Natural killer cell (primary cell): ENCODE results near the gene ZNF519. TPM values are rescaled to one million over a fixed set of nuclear protein-coding genes. Genes with fewer than 3 reads are reported as not detected.
"Not testable (repeated sequence)": the region's sequence is repeated elsewhere in the genome, so short reads cannot be mapped to it uniquely, and the experiment has no call there.

Experiments
- ATAC-seq, 3 donors: fragments of 150-1000 bp in 2 of 3; fragments of 200-7000 bp in 1 of 3; cut with Tn5 transposase; 1 replicate in 1 of 3; 2 replicates in 2 of 3; pipeline ENCODE4 v1.10.0; 2021; ENCODE audit warnings: mild to moderate bottlenecking in 2 of 3, moderate library complexity in 2 of 3
- DNase-seq, 2 donors: peaks; one replicate each; pipeline versions ENCODE4 v3.0.0 to v3.0.0-alpha.2; 2013 to 2021; ENCODE audit warnings: mixed read lengths in 1 of 2
- H3K27ac ChIP-seq: one replicate; pipeline ENCODE4 v1.5.1; 2013; ENCODE audit warnings: mild to moderate bottlenecking, low read length
- H3K27me3 ChIP-seq: one replicate; pipeline ENCODE4 v1.6.1; 2013; ENCODE audit warnings: low read length; ENCODE audit not compliant: control insufficient read depth, insufficient read depth
- H3K36me3 ChIP-seq: one replicate; pipeline ENCODE4 v1.6.1; 2013; ENCODE audit warnings: low read length; ENCODE audit not compliant: control insufficient read depth, insufficient read depth
- H3K4me1 ChIP-seq: one replicate; pipeline ENCODE4 v1.6.1; 2013; ENCODE audit warnings: low read length; ENCODE audit not compliant: control insufficient read depth, insufficient read depth
- H3K4me3 ChIP-seq: one replicate; pipeline ENCODE4 v1.5.1; 2013; ENCODE audit warnings: low read length
- H3K9me3 ChIP-seq: one replicate; pipeline ENCODE4 v1.6.1; 2013; ENCODE audit warnings: low read length; ENCODE audit not compliant: control insufficient read depth, insufficient read depth
- H3K27ac Mint-ChIP-seq, 2 donors: one replicate each; pipeline ENCODE4 v1.8.0; 2022; ENCODE audit warnings: mild to moderate bottlenecking in 2 of 2, mixed read lengths in 2 of 2, moderate library complexity in 1 of 2
- H3K27me3 Mint-ChIP-seq, 2 donors: one replicate each; pipeline ENCODE4 v1.8.0; 2022; ENCODE audit warnings: low read depth in 2 of 2, mixed read lengths in 2 of 2
- H3K36me3 Mint-ChIP-seq: one replicate; pipeline ENCODE4 v1.8.0; 2022; ENCODE audit warnings: mixed read lengths
- H3K4me1 Mint-ChIP-seq, 2 donors: one replicate each; pipeline ENCODE4 v1.8.0; 2022; ENCODE audit warnings: mixed read lengths in 2 of 2
- H3K4me3 Mint-ChIP-seq: one replicate; pipeline ENCODE4 v1.8.0; 2022; ENCODE audit warnings: mild to moderate bottlenecking, moderate library complexity, mixed read lengths
- H3K9me3 Mint-ChIP-seq, 2 donors: one replicate each; pipeline ENCODE4 v1.8.0; 2022; ENCODE audit warnings: mixed read lengths in 2 of 2
- CTCF ChIP-seq: fragments of 200-600 bp; IDR thresholded peaks from one replicate; pipeline ENCODE4 v1.8.0; 2022; ENCODE audit warnings: antibody characterized with exemption
- WGBS: methylation state at CpG from one replicate; pipeline ENCODE4 v1.1.7; 2013; ENCODE audit warnings: missing lambda C conversion rate; ENCODE audit not compliant: insufficient coverage; 5-methylcytosine and 5-hydroxymethylcytosine counted together
- intact Hi-C: fragments of 100-400 bp; cut with micrococcal nuclease; formaldehyde crosslinking; loops from one replicate; pipeline ENCODE4 v1.14.2; 2022
- total RNA-seq, 4 donors: library from RNA; stranded (reverse); fragments of 120-200 nt in 1 of 4; gene quantifications; one replicate each; pipeline versions ENCODE4 v1.2.3 to v1.2.4, GENCODE V29; 2013 to 2022

ZNF519 gene
- total RNA-seq, 3 donors from 2014 or later (not counting 1 experiment from before 2014, with no cell fraction given), result 7.7 to 11.4 (median 9.8) TPM

DNA sequence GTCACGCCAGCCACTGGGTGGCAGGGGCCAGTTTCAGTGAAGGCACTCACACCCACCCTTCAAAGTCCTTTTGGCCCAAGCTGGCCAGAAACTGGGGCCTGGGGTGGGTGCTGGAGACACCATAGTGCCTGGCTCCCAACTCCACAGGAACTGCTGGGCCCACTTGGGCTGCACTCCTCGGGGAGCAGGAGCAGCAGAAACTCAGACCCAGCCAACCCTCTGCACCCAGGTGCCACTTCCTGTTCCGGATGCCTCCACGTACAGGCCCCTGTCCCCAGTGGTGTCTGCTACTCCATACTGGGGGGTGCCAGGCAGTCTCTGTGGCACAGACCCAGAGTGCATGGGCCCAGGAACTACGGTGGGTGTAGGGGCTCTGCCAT is 42.5 kb upstream of the ZNF519 start:
- no peak for TF ChIP-seq CTCF
- Mint-ChIP-seq H3K27ac (no peak overlapping the region), H3K4me3 (no peak overlapping the region), H3K27me3 (no peaks in the 10 kb centered on the region), H3K9me3 (no peaks in the 10 kb centered on the region), H3K4me1 (peaks cover 1 to 7% of the 10 kb centered on the region in 2 donors), H3K36me3 (no peaks in the 10 kb centered on the region)
- no peaks in the 10 kb centered on the region for H3K27me3 ChIP-seq
- peak in 1 of 3 donors; percentile 8 for ATAC-seq
- no peak overlapping the region for H3K27ac ChIP-seq
- intact Hi-C loops, result no loop called here
- H3K4me1 ChIP-seq, result peaks cover 14% of the 10 kb centered on the region
- H3K4me3 ChIP-seq, result no peak overlapping the region
- WGBS, result 63% methylated on average over 5 of the region's 5 CpGs
- H3K36me3 ChIP-seq, result no peaks in the 10 kb centered on the region
- no peak for DNase-seq
- no peaks in the 10 kb centered on the region for H3K9me3 ChIP-seq

DNA sequence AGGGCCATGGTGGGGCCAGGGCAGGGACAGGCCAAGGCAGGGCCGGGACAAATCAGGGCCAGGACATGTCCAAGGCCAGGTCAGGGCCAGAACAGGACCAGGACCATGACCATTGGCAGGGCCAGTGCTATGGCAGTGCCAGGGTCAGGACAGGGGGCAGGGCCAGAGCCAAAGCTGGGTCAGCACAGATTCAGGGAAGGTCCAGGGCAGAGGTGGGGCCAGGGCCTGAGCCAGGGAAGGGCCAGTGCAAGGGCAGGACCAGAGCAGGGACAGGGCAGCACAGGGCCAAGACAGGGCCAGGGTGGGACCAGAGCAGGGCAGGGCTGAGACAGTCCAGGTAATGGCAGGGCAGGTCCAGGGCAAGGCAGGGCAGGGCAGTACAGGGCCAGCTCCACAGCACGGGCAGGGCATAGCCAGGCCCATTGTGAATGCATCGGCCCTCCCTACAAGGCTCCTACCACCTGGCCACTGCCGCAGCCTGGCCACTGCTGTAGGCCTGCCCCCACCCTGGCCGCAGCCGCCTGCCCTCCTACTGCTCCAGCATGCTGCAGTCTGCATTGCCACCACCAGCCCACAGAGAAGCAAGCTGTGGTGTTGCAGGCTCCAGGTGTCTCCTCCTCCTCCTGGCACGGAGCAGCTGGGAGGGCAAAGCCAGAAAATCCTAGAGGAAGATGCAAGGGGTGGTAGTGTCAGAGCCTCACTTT is 41.9 kb upstream of the ZNF519 start:
- H3K4me3 Mint-ChIP-seq, H3K27me3 Mint-ChIP-seq, H3K4me1 Mint-ChIP-seq, H3K36me3 ChIP-seq, H3K36me3 Mint-ChIP-seq, H3K27me3 ChIP-seq, H3K9me3 Mint-ChIP-seq, H3K9me3 ChIP-seq, H3K4me1 ChIP-seq, intact Hi-C loops, DNase-seq, ATAC-seq, H3K27ac Mint-ChIP-seq, H3K27ac ChIP-seq, H3K4me3 ChIP-seq: not testable (repeated sequence)
- 97% methylated on average over 5 of the region's 7 CpGs for whole genome bisulfite sequencing

DNA sequence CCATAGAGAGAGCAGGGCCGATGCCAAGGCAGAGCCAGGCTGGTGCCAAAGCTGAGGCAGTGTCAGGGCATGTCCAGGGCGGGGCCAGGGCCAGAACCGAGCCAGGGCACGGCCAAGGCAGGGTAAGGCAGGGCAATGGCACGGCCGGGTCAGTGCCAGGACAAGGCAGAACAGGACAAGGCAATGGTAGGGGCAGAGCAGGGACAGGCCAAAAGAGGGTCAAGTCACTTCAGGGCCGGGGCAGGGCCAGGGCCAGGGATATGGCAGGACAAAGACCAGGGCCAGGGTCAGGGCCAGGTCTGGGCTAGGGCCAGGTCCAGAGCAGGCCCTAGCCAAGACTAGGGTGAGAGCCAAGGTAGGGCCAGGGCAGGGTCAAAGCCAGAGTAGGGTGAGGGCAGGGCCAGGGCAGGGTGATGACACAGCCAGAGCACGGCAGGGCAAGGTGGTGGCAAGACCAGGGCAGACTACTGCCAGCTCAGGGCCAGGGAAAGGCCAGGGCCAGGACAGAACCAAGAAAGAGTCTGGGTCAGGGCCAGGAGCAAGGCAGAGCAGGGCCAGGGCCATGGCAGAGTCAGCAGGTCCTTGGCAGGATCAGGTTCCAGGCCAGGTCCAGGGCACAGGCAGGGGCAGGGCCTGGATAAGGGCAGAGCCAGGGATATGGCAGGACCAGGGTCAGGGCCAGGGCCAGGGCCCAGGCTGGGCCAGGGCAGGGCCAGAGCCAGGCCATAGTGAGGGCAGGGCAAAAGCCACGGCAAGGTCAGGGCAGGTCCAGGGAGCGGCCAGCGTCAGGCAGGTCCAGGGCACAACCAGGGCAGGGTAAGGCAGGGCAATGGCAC is 41.1 kb upstream of the ZNF519 start:
- 84% methylated on average over 11 of the region's 11 CpGs for WGBS
- H3K4me1 Mint-ChIP-seq, intact Hi-C loops: not testable (repeated sequence)

DNA sequence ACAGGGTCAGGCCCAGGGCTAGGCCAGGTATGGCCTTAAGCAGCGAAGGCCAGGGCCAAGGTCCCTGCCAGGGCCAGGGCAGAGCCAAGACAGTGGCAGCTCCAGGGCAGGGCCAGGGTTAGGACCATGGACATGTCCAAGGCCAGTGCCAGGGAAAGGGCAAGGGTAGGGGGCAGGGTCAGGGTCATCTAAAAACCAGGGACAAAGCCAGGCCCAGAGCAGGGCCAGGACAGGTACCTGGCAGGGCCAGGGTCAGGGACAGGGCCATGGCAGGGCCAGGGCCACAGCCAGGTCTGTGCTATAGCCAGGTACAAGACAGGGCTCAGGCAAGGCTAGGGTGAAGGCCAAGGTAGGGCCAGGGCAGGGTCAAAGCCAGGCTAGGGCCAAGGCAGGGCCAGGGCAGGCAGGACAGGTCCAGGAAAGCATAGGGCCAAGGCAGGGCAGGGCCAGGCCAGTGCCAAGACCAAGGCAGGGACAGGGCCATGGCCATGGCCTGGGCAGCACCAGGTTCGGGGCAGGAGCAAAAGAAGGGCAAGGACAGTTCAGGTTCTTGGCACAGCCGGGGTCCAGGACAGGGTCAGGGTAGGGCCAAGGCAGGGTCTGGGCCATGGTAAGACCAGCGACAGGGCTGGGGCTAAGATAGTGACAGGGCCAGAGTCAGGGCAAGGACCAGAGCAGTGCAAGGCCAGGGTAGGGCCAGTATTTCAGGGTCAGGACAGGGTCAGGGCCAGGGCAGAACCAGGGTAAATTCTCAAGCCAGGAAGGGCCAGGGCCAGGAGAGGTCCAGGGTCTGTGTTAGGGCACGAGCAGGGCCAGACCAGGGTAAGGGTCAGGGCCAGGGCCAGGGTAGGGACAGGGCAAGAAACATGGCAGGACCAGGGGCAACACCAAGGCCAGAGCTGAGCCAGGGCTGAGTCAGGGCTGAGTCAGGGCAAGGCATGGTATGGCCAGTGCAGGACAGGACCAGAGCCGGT is 40.2 kb upstream of the ZNF519 start:
- ATAC-seq, H3K9me3 Mint-ChIP-seq, intact Hi-C loops, H3K36me3 Mint-ChIP-seq, H3K27ac Mint-ChIP-seq, H3K27ac ChIP-seq, H3K4me1 Mint-ChIP-seq, H3K27me3 ChIP-seq, H3K27me3 Mint-ChIP-seq, DNase-seq, H3K9me3 ChIP-seq, H3K4me3 Mint-ChIP-seq, H3K4me1 ChIP-seq, H3K36me3 ChIP-seq, H3K4me3 ChIP-seq: not testable (repeated sequence)
- 89% methylated on average over 6 of the region's 6 CpGs for WGBS

More for the DNA sequence above, 41.1 kb upstream of the ZNF519 start:
- DNase-seq, H3K36me3 Mint-ChIP-seq, H3K36me3 ChIP-seq, H3K27me3 Mint-ChIP-seq, H3K27ac ChIP-seq, H3K4me3 Mint-ChIP-seq, H3K27ac Mint-ChIP-seq, H3K4me1 ChIP-seq, H3K27me3 ChIP-seq, H3K4me3 ChIP-seq, H3K9me3 ChIP-seq, H3K9me3 Mint-ChIP-seq: not testable (repeated sequence)
- ATAC-seq, result peak in 1 of 3 donors; percentile 33

DNA sequence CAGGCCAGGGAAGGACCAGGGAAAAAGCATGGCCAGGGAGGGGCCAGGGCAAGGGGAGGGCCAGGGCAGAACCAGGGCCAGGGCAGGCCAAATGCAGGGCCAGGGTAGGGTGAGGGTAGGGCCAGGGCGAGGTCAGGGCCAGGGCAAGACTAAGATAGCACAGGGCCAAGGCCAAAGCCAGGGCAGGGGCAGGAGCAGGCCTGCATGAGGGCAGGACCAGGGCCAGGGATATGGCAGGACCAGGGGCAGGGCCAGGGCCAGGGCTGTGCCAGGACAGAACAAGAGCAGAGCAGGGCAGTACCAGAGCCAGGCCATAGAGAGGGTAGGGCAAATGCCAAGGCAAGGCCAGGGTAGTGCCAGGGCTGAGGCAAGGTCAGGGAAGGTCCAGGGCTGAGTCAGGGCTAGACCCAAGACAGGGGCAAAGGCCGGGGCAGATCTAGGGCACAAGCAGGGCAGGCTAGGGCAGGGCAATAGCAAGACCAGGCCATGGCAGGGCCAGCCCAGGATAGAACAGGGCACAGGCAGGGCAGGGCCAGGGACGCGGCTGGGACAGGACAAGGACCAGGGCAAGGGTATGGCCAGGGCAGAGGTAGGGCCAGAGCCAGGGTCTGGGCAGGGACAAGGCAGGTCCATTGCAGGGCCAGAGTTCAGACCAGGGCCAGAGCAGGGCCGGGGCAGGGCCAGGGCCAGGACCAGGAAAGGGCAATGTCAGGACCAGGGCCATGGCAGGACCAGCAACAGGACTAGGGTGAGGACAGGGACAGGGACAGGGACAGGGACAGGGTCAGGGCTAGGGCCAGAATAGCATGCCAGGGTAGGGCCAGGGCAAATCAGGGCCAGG is 39.3 kb upstream of the ZNF519 start:
- H3K36me3 Mint-ChIP-seq, H3K4me3 ChIP-seq, H3K36me3 ChIP-seq, H3K27me3 ChIP-seq, H3K4me1 ChIP-seq, H3K9me3 Mint-ChIP-seq, H3K4me3 Mint-ChIP-seq, H3K9me3 ChIP-seq, H3K27me3 Mint-ChIP-seq, ATAC-seq, intact Hi-C loops, H3K27ac Mint-ChIP-seq, H3K4me1 Mint-ChIP-seq, H3K27ac ChIP-seq, DNase-seq: not testable (repeated sequence)
- 86% methylated on average over 5 of the region's 5 CpGs for WGBS

GRCh38 chr18:14170367-14171036 is 38.3 kb upstream of the ZNF519 start:
- WGBS, result 84% methylated on average over 6 of the region's 6 CpGs
- H3K27me3 ChIP-seq, H3K27ac Mint-ChIP-seq, intact Hi-C loops, DNase-seq, H3K36me3 ChIP-seq, H3K4me1 ChIP-seq, H3K9me3 ChIP-seq, H3K27ac ChIP-seq, H3K4me1 Mint-ChIP-seq, H3K4me3 Mint-ChIP-seq, H3K9me3 Mint-ChIP-seq, H3K4me3 ChIP-seq, H3K36me3 Mint-ChIP-seq, H3K27me3 Mint-ChIP-seq: not testable (repeated sequence)
- ATAC-seq, result peak in 1 of 3 donors; percentile 31
